ENCODE measurements around the gene TNF. TPM values are rescaled to one million over a fixed set of nuclear protein-coding genes. Genes with fewer than 3 reads are reported as not detected.

TNF gene
- total and polyA plus RNA-seq, 2 of the 13 experiments (the other 11 are each of a cell fraction or from before 2014, with no cell fraction given): not detected

DNA sequence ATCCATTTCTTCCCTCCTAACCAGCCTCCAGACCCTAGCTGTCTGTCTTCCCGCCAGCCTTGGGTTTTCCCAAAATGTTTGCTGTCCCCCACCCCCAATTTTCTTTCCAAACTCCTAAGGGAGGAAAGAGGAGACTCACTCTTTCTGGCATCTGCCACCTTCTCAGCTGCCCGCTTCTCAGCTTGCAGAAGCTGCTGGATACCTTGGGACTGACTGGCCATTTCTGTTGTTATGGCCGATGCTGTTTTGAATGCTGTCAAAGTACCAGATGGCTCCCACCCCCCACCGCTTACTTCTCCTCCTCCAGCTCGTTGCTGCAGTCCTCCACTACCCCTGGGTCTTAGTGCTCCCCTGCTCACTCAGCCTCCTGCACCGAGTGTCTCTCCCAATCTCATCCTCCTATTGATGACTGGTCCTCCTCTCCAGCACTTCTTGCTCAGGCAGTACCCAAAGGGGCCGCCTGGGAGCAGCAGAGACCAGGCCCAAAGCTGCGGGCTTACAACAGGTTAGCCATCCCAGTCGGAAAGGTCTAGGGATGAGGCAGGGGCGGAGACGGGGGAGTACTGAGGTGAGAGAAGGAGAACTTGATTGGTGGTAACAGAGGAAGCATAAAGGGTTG lies 28.9 kb upstream of the TNF start, which contains the start of gene ATP6V1G2 (continued):
- TF ChIP-seq MYPOP (CRISPR knock-in tag; IDR thresholded peaks at IDR 0.05) (peak; percentile 61; the same call in 1 of the 2 replicates), NFYC (CRISPR knock-in tag; IDR thresholded peaks at IDR 0.05) (peak; percentile 60), UBTF (CRISPR knock-in tag; IDR thresholded peaks at IDR 0.05) (peak; percentile 16; the same call in 1 of the 2 replicates), RXRB (CRISPR knock-in tag; IDR thresholded peaks at IDR 0.05; ENCODE audit: borderline replicate concordance) (peak; percentile 57; the same call in 1 of the 2 replicates), SAP130 (CRISPR knock-in tag; IDR thresholded peaks at IDR 0.05; ENCODE audit: low read depth) (peak; percentile 63), REPIN1 (CRISPR knock-in tag; IDR thresholded peaks at IDR 0.05; ENCODE audit: borderline replicate concordance, low read depth) (peak; percentile 76; the same call in 1 of the 2 replicates), NR2F6 (IDR thresholded peaks at IDR 0.05) (peak; percentile 8), NR2F6 (CRISPR knock-in tag; IDR thresholded peaks at IDR 0.05) (peak; percentile 65; the same call in 1 of the 2 replicates), ERF (CRISPR knock-in tag; IDR thresholded peaks at IDR 0.05) (peak; percentile 56; the same call in 1 of the 2 replicates), SRY (CRISPR knock-in tag; IDR thresholded peaks at IDR 0.05) (0 out of 2 replicates have a peak, but pooled peaks have one; percentile 58), CC2D1A (CRISPR knock-in tag; IDR thresholded peaks at IDR 0.05) (no peak), KLF6 (CRISPR knock-in tag; IDR thresholded peaks at IDR 0.05) (0 out of 2 replicates have a peak, but pooled peaks have one; percentile 30), ZNF432 (CRISPR knock-in tag; IDR thresholded peaks at IDR 0.05; ENCODE audit: borderline replicate concordance) (no peak)
- TF ChIP-seq, protein P1, sequence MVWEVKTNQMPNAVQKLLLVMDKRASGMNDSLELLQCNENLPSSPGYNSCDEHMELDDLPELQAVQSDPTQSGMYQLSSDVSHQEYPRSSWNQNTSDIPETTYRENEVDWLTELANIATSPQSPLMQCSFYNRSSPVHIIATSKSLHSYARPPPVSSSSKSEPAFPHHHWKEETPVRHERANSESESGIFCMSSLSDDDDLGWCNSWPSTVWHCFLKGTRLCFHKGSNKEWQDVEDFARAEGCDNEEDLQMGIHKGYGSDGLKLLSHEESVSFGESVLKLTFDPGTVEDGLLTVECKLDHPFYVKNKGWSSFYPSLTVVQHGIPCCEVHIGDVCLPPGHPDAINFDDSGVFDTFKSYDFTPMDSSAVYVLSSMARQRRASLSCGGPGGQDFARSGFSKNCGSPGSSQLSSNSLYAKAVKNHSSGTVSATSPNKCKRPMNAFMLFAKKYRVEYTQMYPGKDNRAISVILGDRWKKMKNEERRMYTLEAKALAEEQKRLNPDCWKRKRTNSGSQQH (CRISPR knock-in tag; IDR thresholded peaks at IDR 0.05; ENCODE audit: low read depth): 0 out of 2 replicates have a peak, but pooled peaks have one; percentile 38
- TF ChIP-seq, protein P2, sequence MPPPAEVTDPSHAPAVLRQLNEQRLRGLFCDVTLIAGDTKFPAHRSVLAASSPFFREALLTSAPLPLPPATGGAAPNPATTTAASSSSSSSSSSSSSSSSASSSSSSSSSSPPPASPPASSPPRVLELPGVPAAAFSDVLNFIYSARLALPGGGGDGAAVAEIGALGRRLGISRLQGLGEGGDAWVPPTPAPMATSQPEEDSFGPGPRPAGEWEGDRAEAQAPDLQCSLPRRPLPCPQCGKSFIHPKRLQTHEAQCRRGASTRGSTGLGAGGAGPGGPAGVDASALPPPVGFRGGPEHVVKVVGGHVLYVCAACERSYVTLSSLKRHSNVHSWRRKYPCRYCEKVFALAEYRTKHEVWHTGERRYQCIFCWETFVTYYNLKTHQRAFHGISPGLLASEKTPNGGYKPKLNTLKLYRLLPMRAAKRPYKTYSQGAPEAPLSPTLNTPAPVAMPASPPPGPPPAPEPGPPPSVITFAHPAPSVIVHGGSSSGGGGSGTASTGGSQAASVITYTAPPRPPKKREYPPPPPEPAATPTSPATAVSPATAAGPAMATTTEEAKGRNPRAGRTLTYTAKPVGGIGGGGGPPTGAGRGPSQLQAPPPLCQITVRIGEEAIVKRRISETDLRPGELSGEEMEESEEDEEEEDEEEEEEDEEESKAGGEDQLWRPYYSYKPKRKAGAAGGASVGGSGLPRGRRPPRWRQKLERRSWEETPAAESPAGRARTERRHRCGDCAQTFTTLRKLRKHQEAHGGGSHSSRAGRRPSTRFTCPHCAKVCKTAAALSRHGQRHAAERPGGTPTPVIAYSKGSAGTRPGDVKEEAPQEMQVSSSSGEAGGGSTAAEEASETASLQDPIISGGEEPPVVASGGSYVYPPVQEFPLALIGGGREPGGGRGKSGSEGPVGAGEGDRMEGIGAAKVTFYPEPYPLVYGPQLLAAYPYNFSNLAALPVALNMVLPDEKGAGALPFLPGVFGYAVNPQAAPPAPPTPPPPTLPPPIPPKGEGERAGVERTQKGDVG (CRISPR knock-in tag; IDR thresholded peaks at IDR 0.05; ENCODE audit: borderline replicate concordance): peak; percentile 46; the same call in 1 of the 2 replicates
- TF ChIP-seq, protein P3, sequence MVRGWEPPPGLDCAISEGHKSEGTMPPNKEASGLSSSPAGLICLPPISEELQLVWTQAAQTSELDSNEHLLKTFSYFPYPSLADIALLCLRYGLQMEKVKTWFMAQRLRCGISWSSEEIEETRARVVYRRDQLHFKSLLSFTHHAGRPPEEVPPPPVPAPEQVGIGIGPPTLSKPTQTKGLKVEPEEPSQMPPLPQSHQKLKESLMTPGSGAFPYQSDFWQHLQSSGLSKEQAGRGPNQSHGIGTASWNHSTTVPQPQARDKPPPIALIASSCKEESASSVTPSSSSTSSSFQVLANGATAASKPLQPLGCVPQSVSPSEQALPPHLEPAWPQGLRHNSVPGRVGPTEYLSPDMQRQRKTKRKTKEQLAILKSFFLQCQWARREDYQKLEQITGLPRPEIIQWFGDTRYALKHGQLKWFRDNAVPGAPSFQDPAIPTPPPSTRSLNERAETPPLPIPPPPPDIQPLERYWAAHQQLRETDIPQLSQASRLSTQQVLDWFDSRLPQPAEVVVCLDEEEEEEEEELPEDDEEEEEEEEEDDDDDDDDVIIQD (CRISPR knock-in tag; IDR thresholded peaks at IDR 0.05; ENCODE audit: low read depth): peak; percentile 63; the same call in 1 of the 2 replicates
- TF ChIP-seq, protein P4, sequence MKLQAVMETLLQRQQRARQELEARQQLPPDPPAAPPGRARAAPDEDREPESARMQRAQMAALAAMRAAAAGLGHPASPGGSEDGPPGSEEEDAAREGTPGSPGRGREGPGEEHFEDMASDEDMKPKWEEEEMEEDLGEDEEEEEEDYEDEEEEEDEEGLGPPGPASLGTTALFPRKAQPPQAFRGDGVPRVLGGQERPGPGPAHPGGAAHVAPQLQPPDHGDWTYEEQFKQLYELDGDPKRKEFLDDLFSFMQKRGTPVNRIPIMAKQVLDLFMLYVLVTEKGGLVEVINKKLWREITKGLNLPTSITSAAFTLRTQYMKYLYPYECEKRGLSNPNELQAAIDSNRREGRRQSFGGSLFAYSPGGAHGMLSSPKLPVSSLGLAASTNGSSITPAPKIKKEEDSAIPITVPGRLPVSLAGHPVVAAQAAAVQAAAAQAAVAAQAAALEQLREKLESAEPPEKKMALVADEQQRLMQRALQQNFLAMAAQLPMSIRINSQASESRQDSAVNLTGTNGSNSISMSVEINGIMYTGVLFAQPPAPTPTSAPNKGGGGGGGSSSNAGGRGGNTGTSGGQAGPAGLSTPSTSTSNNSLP (IDR thresholded peaks at IDR 0.05; ENCODE audit: low read depth, low read length): peak; percentile 61; the same call in 1 of the 2 replicates
